HEK293 (cell line): Measurements from ENCODE around the gene GCNT4.

Source experiments
- CTCF ChIP-seq: fragments of 450-650 bp; formaldehyde crosslinking; IDR thresholded peaks from 2 replicates; pipeline ENCODE4 v1.5.1; 2016; ENCODE audit warnings: missing biosample characterization, missing genetic modification characterization
- PRDM1 ChIP-seq: fragments of 450-650 bp; formaldehyde crosslinking; IDR thresholded peaks from 2 replicates; pipeline ENCODE4; 2016; ENCODE audit warnings: missing biosample characterization, missing genetic modification characterization
- SETDB1 ChIP-seq: IDR thresholded peaks from one replicate; pipeline ENCODE4 v1.6.1; 2017; ENCODE audit warnings: mild to moderate bottlenecking, low read length, moderate library complexity, mixed read lengths; ENCODE audit not compliant: insufficient read length

- TF ChIP-seq CTCF (tag by site-specific recombination): no peak
- no peak for TF ChIP-seq SETDB1
- TF ChIP-seq PRDM1 (tag by site-specific recombination): no peak
Measured at GRCh38 chr5:75071100-75071499, 18.7 kb upstream of the GCNT4 start.
